ENCODE data around the gene NDUFB10. TPM values are rescaled to one million over a fixed set of nuclear protein-coding genes. Genes with fewer than 3 reads are reported as not detected.

NDUFB10 gene
- total RNA-seq, 1 experiment from 2014 or later: 190 TPM

GRCh38 chr16:1920727-1921171 lies 38.6 kb upstream of the NDUFB10 start:
- no TSS peak for BruUV-seq (replicated peaks)
- H4K20me1 ChIP-seq (ENCODE audit: insufficient read depth): no peaks in the 10 kb centered on the region
- peaks cover 35% of the 10 kb centered on the region; the same call in 1 of the 2 replicates for H3K27me3 ChIP-seq (ENCODE audit: insufficient read depth, low read depth)
- peaks cover 20% of the 10 kb centered on the region; the same call in 1 of the 2 replicates for H3F3A ChIP-seq (ENCODE audit: insufficient read depth, low read depth)
- intact Hi-C loops (cut with micrococcal nuclease; ENCODE audit: unreplicated experiment): no loop called here
- CTCF ChIA-PET: no interaction called here
- no peaks in the 10 kb centered on the region for H3K79me2 ChIP-seq (ENCODE audit: low read depth)
- peak in 1 of 2 experiments; percentile 48 for DNase-seq
- no peak for TF ChIP-seq EZH2 (IDR thresholded peaks at IDR 0.05; ENCODE audit: low read depth)
- TF ChIP-seq CTCF (conservative IDR thresholded peaks at IDR 0.05): no peak
- H3K36me3 ChIP-seq (ENCODE audit: low read depth): no peaks in the 10 kb centered on the region
- H2AFZ ChIP-seq: no peak overlapping the region
- peak overlapping the region; percentile 21; the same call in 1 of the 2 replicates for H3K4me2 ChIP-seq
- no peak overlapping the region for H3K4me3 ChIP-seq
- no peaks in the 10 kb centered on the region for H3K9me3 ChIP-seq (ENCODE audit: insufficient read depth, low read depth)
- POLR2A ChIA-PET (ENCODE audit: unreplicated experiment): no interaction called here
- H3K9me2 ChIP-seq (ENCODE audit: insufficient read depth): no peaks in the 10 kb centered on the region
- H3K27ac ChIP-seq: no peak overlapping the region
- peaks cover 16% of the 10 kb centered on the region for H3K4me1 ChIP-seq (replicated peaks; ENCODE audit: insufficient read depth)

GRCh38 chr16:1922357-1922756 lies 37.0 kb upstream of the NDUFB10 start:
- Histone ChIP-seq H3K9me3 (ENCODE audit: insufficient read depth, low read depth) (no peaks in the 10 kb centered on the region), H2AFZ (no peak overlapping the region), H3K27me3 (ENCODE audit: insufficient read depth, low read depth) (peaks cover 30% of the 10 kb centered on the region; the same call in 1 of the 2 replicates), H3K4me1 (replicated peaks; ENCODE audit: insufficient read depth) (peaks cover 16% of the 10 kb centered on the region), H4K20me1 (ENCODE audit: insufficient read depth) (no peaks in the 10 kb centered on the region), H3K36me3 (ENCODE audit: low read depth) (no peaks in the 10 kb centered on the region), H3K4me3 (no peak overlapping the region), H3K4me2 (no peak overlapping the region), H3K9me2 (ENCODE audit: insufficient read depth) (no peaks in the 10 kb centered on the region), H3K27ac (no peak overlapping the region), H3F3A (ENCODE audit: insufficient read depth, low read depth) (peaks cover 20% of the 10 kb centered on the region; the same call in 1 of the 2 replicates), H3K79me2 (ENCODE audit: low read depth) (no peaks in the 10 kb centered on the region)
- no peak for DNase-seq
- TF ChIP-seq EZH2 (IDR thresholded peaks at IDR 0.05; ENCODE audit: low read depth) (no peak), CTCF (conservative IDR thresholded peaks at IDR 0.05) (no peak)
- BruUV-seq (replicated peaks): no TSS peak
- intact Hi-C loops (cut with micrococcal nuclease; ENCODE audit: unreplicated experiment): no loop called here
- POLR2A ChIA-PET (ENCODE audit: unreplicated experiment): no interaction called here
- CTCF ChIA-PET: interaction anchor here (0.6 kb wide), 1 partner anchor 52 kb away, joined by 4 read pairs; no protein-coding TSS in a partner anchor

GRCh38 chr16:1923299-1924034 lies 35.9 kb upstream of the NDUFB10 start:
- intact Hi-C loops (cut with micrococcal nuclease; ENCODE audit: unreplicated experiment): no loop called here
- Histone ChIP-seq H3K36me3 (ENCODE audit: low read depth) (no peaks in the 10 kb centered on the region), H2AFZ (no peak overlapping the region), H3F3A (ENCODE audit: insufficient read depth, low read depth) (peaks cover 20% of the 10 kb centered on the region; the same call in 1 of the 2 replicates), H3K9me3 (ENCODE audit: insufficient read depth, low read depth) (no peaks in the 10 kb centered on the region), H3K27ac (no peak overlapping the region), H3K79me2 (ENCODE audit: low read depth) (no peaks in the 10 kb centered on the region), H4K20me1 (ENCODE audit: insufficient read depth) (no peaks in the 10 kb centered on the region), H3K4me1 (replicated peaks; ENCODE audit: insufficient read depth) (peaks cover 16% of the 10 kb centered on the region), H3K27me3 (ENCODE audit: insufficient read depth, low read depth) (peaks cover 30% of the 10 kb centered on the region; the same call in 1 of the 2 replicates), H3K4me2 (peak overlapping the region; percentile 48), H3K4me3 (no peak overlapping the region), H3K9me2 (ENCODE audit: insufficient read depth) (no peaks in the 10 kb centered on the region)
- TF ChIP-seq CTCF (conservative IDR thresholded peaks at IDR 0.05): peak; percentile 42; the same call in 1 of the 2 replicates
- no peak for TF ChIP-seq EZH2 (IDR thresholded peaks at IDR 0.05; ENCODE audit: low read depth)
- ChIA-PET CTCF (interaction anchor here (0.6 kb wide), 1 partner anchor 59 kb away, joined by 3 read pairs; no protein-coding TSS in a partner anchor), POLR2A (ENCODE audit: unreplicated experiment) (interaction anchor here (0.5 to 0.7 kb wide), 2 partner anchors 97 to 1109 kb away, joined by 4 to 12 read pairs; partner anchors contain the start of genes FAHD1 and HAGH)
- BruUV-seq (replicated peaks): no TSS peak
- peak; percentile 70 to 71 for DNase-seq
